Endodermal cell (in vitro differentiated cells): Measurements from ENCODE around the gene TAMM41. TPM values are rescaled to one million over a fixed set of nuclear protein-coding genes. Genes with fewer than 3 reads are reported as not detected.
A peak's percentile ranks its signal among the peaks of the same experiment; 100 is the strongest.

Experiments used
- DNase-seq: peaks from one replicate; pipeline ENCODE4 v3.0.0-alpha.2; 2017
- H3K27ac ChIP-seq: 2 replicates; pipeline ENCODE4 v1.5.1; 2013; ENCODE audit warnings: mild to moderate bottlenecking, low read depth, low read length, moderate library complexity
- H3K27me3 ChIP-seq: 2 replicates; pipeline ENCODE4 v1.6.1; 2013; ENCODE audit warnings: mild to moderate bottlenecking, low read length, moderate library complexity; ENCODE audit not compliant: insufficient read depth, control insufficient read depth, poor library complexity, severe bottlenecking
- H3K36me3 ChIP-seq: 2 replicates; pipeline ENCODE4 v1.7.0; 2013; ENCODE audit warnings: mild to moderate bottlenecking, low read length, moderate library complexity; ENCODE audit not compliant: control insufficient read depth, insufficient read depth
- H3K4me1 ChIP-seq: one replicate; pipeline ENCODE4 v1.7.0; 2013; ENCODE audit warnings: low read length; ENCODE audit not compliant: control insufficient read depth, insufficient read depth
- H3K4me3 ChIP-seq: 2 replicates; pipeline ENCODE4 v1.5.1; 2013; ENCODE audit warnings: mild to moderate bottlenecking, low read length, moderate library complexity
- H3K9ac ChIP-seq: 2 replicates; pipeline ENCODE4 v1.6.1; 2013; ENCODE audit warnings: mild to moderate bottlenecking, low read length, moderate library complexity; ENCODE audit not compliant: poor library complexity, severe bottlenecking; ENCODE audit errors: extremely low read depth
- H3K9me3 ChIP-seq: 2 replicates; pipeline ENCODE4 v1.6.1; 2013; ENCODE audit warnings: mild to moderate bottlenecking, low read length, moderate library complexity; ENCODE audit not compliant: control insufficient read depth
- H3K27ac Mint-ChIP-seq: 2 replicates; pipeline ENCODE4 v1.8.0; 2020; ENCODE audit warnings: mixed read lengths
- H3K27me3 Mint-ChIP-seq: 2 replicates; pipeline ENCODE4 v1.8.0; 2021; ENCODE audit warnings: mild to moderate bottlenecking, mixed read lengths; ENCODE audit not compliant: insufficient read depth
- H3K36me3 Mint-ChIP-seq: 2 replicates; pipeline ENCODE4 v1.8.0; 2020; ENCODE audit warnings: low read depth, mixed read lengths
- H3K4me1 Mint-ChIP-seq: 2 replicates; pipeline ENCODE4 v1.8.0; 2020; ENCODE audit warnings: mixed read lengths
- H3K4me3 Mint-ChIP-seq: 2 replicates; pipeline ENCODE4 v1.8.0; 2020; ENCODE audit warnings: mild to moderate bottlenecking, moderate library complexity, mixed read lengths
- H3K9me3 Mint-ChIP-seq: 2 replicates; pipeline ENCODE4 v1.8.0; 2020; ENCODE audit warnings: mild to moderate bottlenecking, mixed read lengths
- WGBS, 2 experiments: methylation state at CpG; one replicate each; pipeline versions ENCODE4 v1.1.5 to v1.1.7; 2013; ENCODE audit warnings: missing lambda C conversion rate in 2 of 2, mixed read lengths in 1 of 2; ENCODE audit not compliant: insufficient coverage in 1 of 2, insufficient read length in 1 of 2; 5-methylcytosine and 5-hydroxymethylcytosine counted together
- total RNA-seq, 2 donors: library from RNA; stranded (reverse); fragmentation: NEBNext Ultra II Directional in 1 of 2; extraction: Animal tissue kit (Norgen Biotek cat#: 25700) in 1 of 2; gene quantifications; 2 replicates in 1 of 2; 3 replicates in 1 of 2; pipeline ENCODE4 v1.2.1, GENCODE V29; 2021
- TF ChIP-seq, protein P1 (sequence below): fragments of 200-600 bp; sonication (generic); conservative IDR thresholded peaks from 2 replicates; pipeline ENCODE4 v1.5.0; 2021; ENCODE audit warnings: antibody characterized with exemption, mild to moderate bottlenecking

TAMM41 gene
- total RNA-seq, 2 donors from 2014 or later = 28.5 to 31.9 TPM

DNA sequence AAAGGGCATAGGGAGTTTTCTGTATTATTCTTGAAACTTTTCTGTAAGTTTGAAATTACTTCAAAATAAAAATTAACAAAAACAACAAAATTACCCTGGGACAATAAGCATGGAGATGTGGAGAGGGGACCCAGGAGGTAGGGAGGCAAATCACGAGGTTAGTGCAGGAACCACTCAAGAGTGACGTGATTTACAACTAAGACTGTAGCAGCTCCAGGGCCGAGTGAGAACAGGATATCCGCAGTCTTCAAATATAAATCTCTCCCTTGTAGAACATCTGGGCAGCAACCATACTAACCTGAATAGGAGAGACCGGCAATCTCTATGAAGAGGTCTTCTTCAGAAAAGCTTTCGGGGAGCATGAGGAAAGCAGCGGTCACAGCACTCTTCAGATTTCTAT is 17.3 kb downstream of the TAMM41 start:
- Histone ChIP-seq H3K4me3 (no peak overlapping the region), H3K27me3 (no peaks in the 10 kb centered on the region), H3K9ac (no peak overlapping the region), H3K4me1 (no peaks in the 10 kb centered on the region), H3K9me3 (no peaks in the 10 kb centered on the region), H3K36me3 (peaks cover 94% of the 10 kb centered on the region), H3K27ac (no peak overlapping the region)
- no peaks in the 10 kb centered on the region for H3K27me3 Mint-ChIP-seq
- peaks cover 76% of the 10 kb centered on the region for H3K36me3 Mint-ChIP-seq
- no peak for DNase-seq
- H3K27ac Mint-ChIP-seq = peak overlapping the region; percentile 23
- 91 to 95% methylated on average over 7 of the region's 7 CpGs for WGBS, 2 experiments
- TF ChIP-seq, protein P1, sequence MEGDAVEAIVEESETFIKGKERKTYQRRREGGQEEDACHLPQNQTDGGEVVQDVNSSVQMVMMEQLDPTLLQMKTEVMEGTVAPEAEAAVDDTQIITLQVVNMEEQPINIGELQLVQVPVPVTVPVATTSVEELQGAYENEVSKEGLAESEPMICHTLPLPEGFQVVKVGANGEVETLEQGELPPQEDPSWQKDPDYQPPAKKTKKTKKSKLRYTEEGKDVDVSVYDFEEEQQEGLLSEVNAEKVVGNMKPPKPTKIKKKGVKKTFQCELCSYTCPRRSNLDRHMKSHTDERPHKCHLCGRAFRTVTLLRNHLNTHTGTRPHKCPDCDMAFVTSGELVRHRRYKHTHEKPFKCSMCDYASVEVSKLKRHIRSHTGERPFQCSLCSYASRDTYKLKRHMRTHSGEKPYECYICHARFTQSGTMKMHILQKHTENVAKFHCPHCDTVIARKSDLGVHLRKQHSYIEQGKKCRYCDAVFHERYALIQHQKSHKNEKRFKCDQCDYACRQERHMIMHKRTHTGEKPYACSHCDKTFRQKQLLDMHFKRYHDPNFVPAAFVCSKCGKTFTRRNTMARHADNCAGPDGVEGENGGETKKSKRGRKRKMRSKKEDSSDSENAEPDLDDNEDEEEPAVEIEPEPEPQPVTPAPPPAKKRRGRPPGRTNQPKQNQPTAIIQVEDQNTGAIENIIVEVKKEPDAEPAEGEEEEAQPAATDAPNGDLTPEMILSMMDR = no peak
- no peak overlapping the region for H3K4me3 Mint-ChIP-seq
- H3K4me1 Mint-ChIP-seq = no peaks in the 10 kb centered on the region
- no peaks in the 10 kb centered on the region for H3K9me3 Mint-ChIP-seq

DNA sequence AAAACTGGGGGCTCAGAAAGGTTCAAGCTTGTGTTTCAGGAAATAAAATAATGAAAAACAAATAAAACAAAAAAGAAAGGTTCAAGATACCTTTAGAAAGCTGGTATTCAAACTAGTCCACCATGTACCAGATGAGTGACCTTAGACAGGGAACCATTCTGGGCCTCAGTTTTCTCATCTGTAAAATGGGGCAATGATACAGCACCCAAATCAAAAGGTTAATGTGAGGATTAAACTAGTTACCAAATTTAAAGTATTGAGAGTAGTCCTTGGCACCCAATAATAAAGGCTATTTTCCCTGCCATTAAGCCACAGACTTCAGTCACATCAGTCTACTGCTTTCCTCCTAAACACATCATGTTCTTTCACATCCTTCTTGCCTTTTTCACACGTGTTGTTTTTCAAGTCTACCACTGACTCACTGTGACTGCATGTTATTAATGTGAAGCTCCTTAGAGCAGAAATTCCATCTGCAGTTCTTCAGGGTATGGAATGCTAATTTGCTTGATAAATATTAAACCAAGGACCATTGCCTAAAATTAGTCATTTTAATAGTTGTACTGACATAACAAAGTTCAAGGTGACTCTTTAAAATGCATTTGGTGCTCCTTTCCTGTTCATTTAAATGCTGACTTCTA is 19.9 kb downstream of the TAMM41 start:
- H3K4me3 ChIP-seq = no peak overlapping the region
- no peak overlapping the region for H3K9ac ChIP-seq
- WGBS, 2 experiments = 89% methylated on average over 1 of the region's 1 CpG; no CpG with 5 or more reads in 1 of the 2 experiments
- Mint-ChIP-seq H3K9me3 (no peaks in the 10 kb centered on the region), H3K36me3 (peaks cover 73% of the 10 kb centered on the region), H3K27me3 (no peaks in the 10 kb centered on the region), H3K27ac (no peak overlapping the region), H3K4me1 (no peaks in the 10 kb centered on the region), H3K4me3 (no peak overlapping the region)
- no peaks in the 10 kb centered on the region for H3K27me3 ChIP-seq
- H3K27ac ChIP-seq = no peak overlapping the region
- no peaks in the 10 kb centered on the region for H3K4me1 ChIP-seq
- TF ChIP-seq, protein P1 = no peak
- no peaks in the 10 kb centered on the region for H3K9me3 ChIP-seq
- H3K36me3 ChIP-seq = peaks cover 89% of the 10 kb centered on the region
- no peak for DNase-seq

DNA sequence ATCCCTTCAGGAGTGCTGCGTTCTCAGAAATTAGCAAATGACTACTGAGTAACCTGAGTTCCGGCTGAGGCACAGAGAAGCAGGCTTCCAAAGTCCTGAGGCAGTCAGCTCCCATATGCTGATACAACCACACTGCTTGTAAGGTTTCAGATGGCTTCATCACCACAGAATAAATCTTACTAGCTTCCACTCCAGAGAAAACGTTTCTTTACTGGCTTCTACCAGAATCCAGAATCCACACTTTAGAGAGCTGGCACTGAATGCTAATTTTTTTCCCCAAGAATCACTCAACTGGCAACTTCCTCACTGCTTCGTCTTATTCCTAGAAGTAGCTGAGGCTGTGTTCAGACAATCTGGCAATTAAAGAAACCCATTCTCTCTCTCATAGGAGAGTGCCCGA is 21.4 kb downstream of the TAMM41 start:
- no peaks in the 10 kb centered on the region for H3K27me3 ChIP-seq
- no peak overlapping the region for H3K4me3 Mint-ChIP-seq
- no peaks in the 10 kb centered on the region for H3K27me3 Mint-ChIP-seq
- H3K4me1 Mint-ChIP-seq = no peaks in the 10 kb centered on the region
- H3K36me3 Mint-ChIP-seq = peaks cover 71% of the 10 kb centered on the region
- H3K9ac ChIP-seq = no peak overlapping the region
- no peak for DNase-seq
- no peaks in the 10 kb centered on the region for H3K4me1 ChIP-seq
- TF ChIP-seq, protein P1 = no peak
- no peaks in the 10 kb centered on the region for H3K9me3 ChIP-seq
- H3K4me3 ChIP-seq = no peak overlapping the region
- H3K27ac Mint-ChIP-seq = no peak overlapping the region
- WGBS, 2 experiments = 93 to 97% methylated on average over 4 to 5 of the region's 5 CpGs
- H3K36me3 ChIP-seq = peaks cover 89% of the 10 kb centered on the region
- H3K27ac ChIP-seq = no peak overlapping the region
- H3K9me3 Mint-ChIP-seq = no peaks in the 10 kb centered on the region
